Thyroid gland (tissue), 4 donors: ENCODE measurements around the gene C12orf43. TPM values are rescaled to one million over a fixed set of nuclear protein-coding genes. Genes with fewer than 3 reads are reported as not detected.

Source experiments
- DNase-seq, 2 donors: peaks; one replicate each; pipeline ENCODE4 v3.0.0-alpha.2; 2019
- H3K27ac ChIP-seq, 3 donors: fragments of 200-600 bp; sonication (generic); 1 replicate in 2 of 3; 2 replicates in 1 of 3; pipeline ENCODE4 v1.5.1; 2016 to 2019; ENCODE audit warnings: mild to moderate bottlenecking in 1 of 3, moderate library complexity in 1 of 3
- H3K27me3 ChIP-seq: fragments of 200-600 bp; sonication (generic); one replicate; pipeline ENCODE4 v1.5.1; 2019
- H3K36me3 ChIP-seq, 2 donors: fragments of 200-600 bp; sonication (generic); one replicate each; pipeline ENCODE4 v1.5.1; 2016 to 2019
- H3K4me1 ChIP-seq, 2 donors: fragments of 200-600 bp; sonication (generic); one replicate each; pipeline ENCODE4 v1.5.1; 2017 to 2019
- H3K4me3 ChIP-seq, 3 donors: fragments of 200-600 bp; sonication (generic); replicated peaks in 1 of 3; 1 replicate in 2 of 3; 2 replicates in 1 of 3; pipeline ENCODE4 v1.5.1; 2016; ENCODE audit warnings: mild to moderate bottlenecking in 1 of 3
- H3K9me3 ChIP-seq: fragments of 200-600 bp; sonication (generic); one replicate; pipeline ENCODE4 v1.5.1; 2017
- POLR2A ChIP-seq, 2 donors: fragments of 450-650 bp; IDR thresholded peaks; one replicate each; pipeline ENCODE4 v1.6.1; 2017; ENCODE audit warnings: antibody characterized with exemption in 2 of 2, mild to moderate bottlenecking in 2 of 2, moderate library complexity in 1 of 2
- WGBS, 2 donors: methylation state at CpG; one replicate each; pipeline ENCODE4 v1.1.5; 2017; 5-methylcytosine and 5-hydroxymethylcytosine counted together
- intact Hi-C: fragments of 100-400 bp; cut with DNase I; formaldehyde crosslinking; loops from one replicate; pipeline ENCODE4 v1.15.1; 2023
- total RNA-seq, 4 donors: library from RNA; depleted of rRNA; stranded (reverse); fragments of >200 nt; gene quantifications; one replicate each; pipeline ENCODE4 v1.2.3, GENCODE V29; 2016
- TF ChIP-seq, protein P1 (sequence below), 6 experiments: fragments of 200-600 bp in 3 of 6; fragments of 450-650 bp in 3 of 6; sonication (generic) in 3 of 6; IDR thresholded peaks; one replicate each; pipeline ENCODE4 v1.5.1; 2016 to 2019; ENCODE audit warnings: antibody characterized with exemption in 6 of 6, mild to moderate bottlenecking in 2 of 6, inconsistent platforms in 1 of 6, moderate library complexity in 1 of 6

The C12orf43 gene
- total RNA-seq, 4 donors from 2014 or later = 11.3 to 15.8 (median 13.0) TPM

DNA sequence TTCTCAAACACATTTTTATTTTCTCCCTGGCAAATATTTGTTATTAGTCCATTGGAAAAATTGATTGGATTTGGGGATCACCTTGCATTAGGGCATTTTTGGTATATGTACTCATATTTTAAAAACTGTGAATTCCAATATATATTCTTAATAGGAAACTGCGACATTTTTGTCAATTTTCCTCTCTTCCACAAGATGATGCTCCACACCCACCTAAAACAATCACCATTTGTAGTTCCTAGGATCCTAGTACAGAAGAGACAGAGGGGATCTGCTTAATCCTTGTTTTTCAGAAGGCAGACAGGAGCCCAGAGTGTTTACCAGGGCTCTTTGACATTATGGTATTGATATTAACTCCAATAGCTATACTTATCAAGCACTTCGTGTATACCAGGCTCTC, 45.5 kb upstream of the C12orf43 start:
- no peak for TF ChIP-seq POLR2A (IDR thresholded peaks at IDR 0.05)
- TF ChIP-seq, protein P1, sequence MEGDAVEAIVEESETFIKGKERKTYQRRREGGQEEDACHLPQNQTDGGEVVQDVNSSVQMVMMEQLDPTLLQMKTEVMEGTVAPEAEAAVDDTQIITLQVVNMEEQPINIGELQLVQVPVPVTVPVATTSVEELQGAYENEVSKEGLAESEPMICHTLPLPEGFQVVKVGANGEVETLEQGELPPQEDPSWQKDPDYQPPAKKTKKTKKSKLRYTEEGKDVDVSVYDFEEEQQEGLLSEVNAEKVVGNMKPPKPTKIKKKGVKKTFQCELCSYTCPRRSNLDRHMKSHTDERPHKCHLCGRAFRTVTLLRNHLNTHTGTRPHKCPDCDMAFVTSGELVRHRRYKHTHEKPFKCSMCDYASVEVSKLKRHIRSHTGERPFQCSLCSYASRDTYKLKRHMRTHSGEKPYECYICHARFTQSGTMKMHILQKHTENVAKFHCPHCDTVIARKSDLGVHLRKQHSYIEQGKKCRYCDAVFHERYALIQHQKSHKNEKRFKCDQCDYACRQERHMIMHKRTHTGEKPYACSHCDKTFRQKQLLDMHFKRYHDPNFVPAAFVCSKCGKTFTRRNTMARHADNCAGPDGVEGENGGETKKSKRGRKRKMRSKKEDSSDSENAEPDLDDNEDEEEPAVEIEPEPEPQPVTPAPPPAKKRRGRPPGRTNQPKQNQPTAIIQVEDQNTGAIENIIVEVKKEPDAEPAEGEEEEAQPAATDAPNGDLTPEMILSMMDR (IDR thresholded peaks at IDR 0.05) = no peak
- no peaks in the 10 kb centered on the region for H3K27me3 ChIP-seq
- intact Hi-C loops = no loop called here
- peaks cover 8 to 11% of the 10 kb centered on the region in 2 donors for H3K4me1 ChIP-seq
- no peaks in the 10 kb centered on the region for H3K36me3 ChIP-seq
- no peak overlapping the region for H3K27ac ChIP-seq
- no peak overlapping the region for H3K4me3 ChIP-seq
- DNase-seq = no peak
- H3K9me3 ChIP-seq = no peaks in the 10 kb centered on the region
- 59 to 60% methylated on average over 2 of the region's 2 CpGs for WGBS, 2 donors

DNA sequence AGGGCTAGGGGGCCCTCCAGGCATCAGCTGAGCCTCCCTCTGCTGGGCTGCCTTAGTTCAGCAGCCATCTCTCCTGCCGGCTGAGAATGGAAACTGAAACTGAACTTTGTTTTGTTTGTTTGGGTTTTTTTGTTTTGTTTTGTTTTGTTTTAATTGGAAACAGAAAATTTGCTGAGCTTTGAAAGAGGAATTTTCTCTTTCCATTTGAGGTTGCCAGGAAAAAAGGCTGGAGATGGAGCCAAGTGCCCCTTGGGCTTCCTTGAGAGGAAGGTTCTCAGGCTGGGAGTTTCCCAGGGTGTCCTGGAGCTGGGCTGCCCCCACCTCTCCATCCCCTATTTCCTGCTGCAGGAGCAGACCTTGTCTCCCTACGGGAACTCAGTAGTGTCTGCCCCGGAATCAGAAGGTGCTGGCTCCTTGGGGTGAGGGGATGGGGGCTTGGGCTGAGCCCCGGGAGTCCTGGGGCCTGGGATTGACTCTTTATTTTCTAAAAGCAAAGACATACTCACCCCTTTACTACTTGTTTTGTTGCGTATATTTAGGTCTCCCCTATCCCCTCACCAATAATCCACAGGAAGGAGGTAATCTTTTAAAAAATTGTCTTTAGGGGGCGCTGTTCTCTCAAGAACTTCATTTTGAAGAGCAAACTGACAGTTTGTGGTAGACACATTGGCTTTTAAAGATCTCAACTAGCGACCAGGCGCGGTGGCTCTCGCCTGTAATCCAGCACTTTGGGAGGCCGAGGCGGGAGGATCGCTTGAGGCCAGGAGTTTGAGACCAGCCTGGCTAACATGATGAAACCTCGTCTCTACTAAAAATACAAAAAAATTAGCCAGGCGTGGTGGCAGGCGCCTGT, 44.1 kb upstream of the C12orf43 start:
- WGBS, 2 donors = 46% methylated on average over 16 of the region's 16 CpGs
- Histone ChIP-seq H3K4me1 (peaks cover 8 to 11% of the 10 kb centered on the region in 2 donors), H3K4me3 (peak overlapping the region in 1 of 3 donors; percentile 14), H3K9me3 (no peaks in the 10 kb centered on the region), H3K27ac (peak overlapping the region; percentile 9 to 76 (median 56)), H3K27me3 (no peaks in the 10 kb centered on the region), H3K36me3 (no peaks in the 10 kb centered on the region)
- TF ChIP-seq POLR2A (IDR thresholded peaks at IDR 0.05) = no peak
- TF ChIP-seq, protein P1 (IDR thresholded peaks at IDR 0.05) = peak in 3 of 6 experiments; percentile 36 to 50 (median 38)
- intact Hi-C loops = no loop called here
- DNase-seq = peak; percentile 15 to 32

DNA sequence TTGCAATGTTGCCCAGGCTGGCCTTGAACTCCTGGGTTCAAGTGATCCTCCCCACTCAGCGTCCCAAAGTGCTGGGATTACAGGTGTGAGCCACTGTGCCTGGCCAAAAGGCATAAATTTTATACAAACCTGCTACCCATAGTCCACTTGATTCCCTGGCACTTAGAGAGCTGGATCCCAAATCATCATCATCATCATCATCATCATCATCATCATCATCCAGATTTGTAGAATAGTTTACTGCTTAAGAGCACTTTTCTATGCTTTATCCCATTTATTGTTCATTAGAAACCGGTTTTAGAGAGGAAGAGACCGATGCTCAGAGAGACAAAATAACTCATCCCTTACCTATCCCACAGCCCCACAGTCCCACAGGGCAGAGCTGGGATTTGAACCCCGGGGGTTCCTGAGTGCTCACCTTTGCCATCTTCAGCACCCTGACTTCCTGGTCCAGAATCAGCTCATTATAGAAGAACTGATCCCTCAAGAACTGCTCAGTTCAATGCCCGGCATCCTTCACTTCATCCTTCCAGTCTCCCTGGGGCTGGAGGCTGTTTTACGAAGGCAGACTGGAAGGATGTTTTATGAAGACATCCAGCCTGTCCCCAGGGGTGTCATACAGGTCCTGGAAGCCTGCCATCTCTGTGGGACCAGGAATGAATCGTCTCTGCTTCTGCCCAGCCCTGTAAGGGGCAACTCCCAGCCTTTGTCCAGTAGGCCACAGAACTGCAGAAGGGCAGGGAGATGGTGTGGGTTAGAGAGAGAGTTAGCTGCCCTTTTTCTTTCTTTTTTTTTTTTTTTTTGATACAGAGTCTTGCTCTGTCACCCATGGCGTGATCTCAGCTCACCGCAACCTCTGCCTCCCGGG, 43.0 kb upstream of the C12orf43 start:
- 82 to 87% methylated on average over 10 of the region's 10 CpGs for WGBS, 2 donors
- peak overlapping the region in 1 of 3 donors; percentile 56 for H3K27ac ChIP-seq
- intact Hi-C loops = no loop called here

DNA sequence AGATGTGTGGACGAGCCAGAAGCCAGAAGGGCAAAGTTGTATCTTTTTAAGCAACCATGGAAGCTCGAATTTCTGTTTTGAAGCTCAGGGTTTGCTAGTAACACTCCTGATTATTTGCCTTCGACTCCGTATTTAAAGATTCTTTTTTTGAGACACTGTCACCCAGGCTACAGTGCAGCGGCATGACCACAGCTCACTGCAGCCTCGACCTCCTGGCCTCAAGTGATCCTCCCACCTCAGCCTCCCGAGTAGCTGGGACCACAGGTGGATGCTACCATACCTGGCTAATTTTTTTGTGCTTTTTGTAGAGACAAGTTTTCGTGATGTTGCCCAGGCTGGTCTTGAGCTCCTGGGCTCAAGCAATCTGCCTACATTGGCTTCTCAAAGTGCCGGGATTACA, 41.5 kb upstream of the C12orf43 start:
- intact Hi-C loops = no loop called here
- TF ChIP-seq, protein P1 (IDR thresholded peaks at IDR 0.05) = no peak
- TF ChIP-seq POLR2A (IDR thresholded peaks at IDR 0.05) = no peak
- Histone ChIP-seq H3K4me1 (peaks cover 8 to 11% of the 10 kb centered on the region in 2 donors), H3K36me3 (no peaks in the 10 kb centered on the region), H3K27me3 (no peaks in the 10 kb centered on the region), H3K4me3 (no peak overlapping the region), H3K9me3 (no peaks in the 10 kb centered on the region), H3K27ac (no peak overlapping the region)
- no peak for DNase-seq
- WGBS, 2 donors = 79 to 80% methylated on average over 9 of the region's 9 CpGs

More for the DNA sequence above, 43.0 kb upstream of the C12orf43 start:
- no peaks in the 10 kb centered on the region for H3K9me3 ChIP-seq
- TF ChIP-seq POLR2A (IDR thresholded peaks at IDR 0.05) = no peak
- TF ChIP-seq, protein P1 (IDR thresholded peaks at IDR 0.05) = no peak
- H3K36me3 ChIP-seq = no peaks in the 10 kb centered on the region
- H3K4me1 ChIP-seq = peaks cover 8 to 11% of the 10 kb centered on the region in 2 donors
- H3K4me3 ChIP-seq = no peak overlapping the region
- DNase-seq = no peak
- no peaks in the 10 kb centered on the region for H3K27me3 ChIP-seq
